HUDEP-2 (cell line): ENCODE measurements around the gene ZBTB11.
A peak's percentile ranks its signal among the peaks of the same experiment; 100 is the strongest.
"Not testable (repeated sequence)": the region's sequence is repeated elsewhere in the genome, so short reads cannot be mapped to it uniquely, and the experiment has no call there.

Experiments
- DNase-seq, 76 experiments: peaks; one replicate each; lab custom pipeline; 2025; ENCODE audit not compliant: unreplicated experiment in 76 of 76; lab: John Stamatoyannopoulos, UW

Gene ZBTB11

GRCh38 chr3:101624857-101625256, 52.1 kb downstream of the ZBTB11 start:
- no peak for DNase-seq

GRCh38 chr3:101623656-101624055, 53.3 kb downstream of the ZBTB11 start:
- no peak for DNase-seq

GRCh38 chr3:101619734-101620133, 57.2 kb downstream of the ZBTB11 start:
- no peak for DNase-seq

- DNase-seq, result no peak
Observed at GRCh38 chr3:101618726-101619125, 58.2 kb downstream of the ZBTB11 start.

- DNase-seq, result no peak
Observed at GRCh38 chr3:101617478-101617877, 59.5 kb downstream of the ZBTB11 start.

GRCh38 chr3:101615525-101615924, 61.4 kb downstream of the ZBTB11 start:
- no peak for DNase-seq

GRCh38 chr3:101613014-101613413, 63.9 kb downstream of the ZBTB11 start:
- not testable (repeated sequence) for DNase-seq

GRCh38 chr3:101611023-101611422, 65.9 kb downstream of the ZBTB11 start:
- no peak for DNase-seq

GRCh38 chr3:101605398-101605797, 71.5 kb downstream of the ZBTB11 start:
- DNase-seq, result not testable (repeated sequence)

GRCh38 chr3:101603184-101603583, 73.7 kb downstream of the ZBTB11 start:
- no peak for DNase-seq

GRCh38 chr3:101602731-101603130, 74.2 kb downstream of the ZBTB11 start:
- DNase-seq, result peak in 1 of 76 experiments; percentile 3
